Smooth muscle cell of the brain vasculature (primary cell): ENCODE measurements around the gene MTIF3.

ENCODE experiments used
- DNase-seq: peaks from one replicate; pipeline ENCODE4 v3.0.0-alpha.2; 2012; ENCODE audit warnings: low read depth, low spot score

MTIF3 gene, protein sequence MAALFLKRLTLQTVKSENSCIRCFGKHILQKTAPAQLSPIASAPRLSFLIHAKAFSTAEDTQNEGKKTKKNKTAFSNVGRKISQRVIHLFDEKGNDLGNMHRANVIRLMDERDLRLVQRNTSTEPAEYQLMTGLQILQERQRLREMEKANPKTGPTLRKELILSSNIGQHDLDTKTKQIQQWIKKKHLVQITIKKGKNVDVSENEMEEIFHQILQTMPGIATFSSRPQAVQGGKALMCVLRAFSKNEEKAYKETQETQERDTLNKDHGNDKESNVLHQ

DNA sequence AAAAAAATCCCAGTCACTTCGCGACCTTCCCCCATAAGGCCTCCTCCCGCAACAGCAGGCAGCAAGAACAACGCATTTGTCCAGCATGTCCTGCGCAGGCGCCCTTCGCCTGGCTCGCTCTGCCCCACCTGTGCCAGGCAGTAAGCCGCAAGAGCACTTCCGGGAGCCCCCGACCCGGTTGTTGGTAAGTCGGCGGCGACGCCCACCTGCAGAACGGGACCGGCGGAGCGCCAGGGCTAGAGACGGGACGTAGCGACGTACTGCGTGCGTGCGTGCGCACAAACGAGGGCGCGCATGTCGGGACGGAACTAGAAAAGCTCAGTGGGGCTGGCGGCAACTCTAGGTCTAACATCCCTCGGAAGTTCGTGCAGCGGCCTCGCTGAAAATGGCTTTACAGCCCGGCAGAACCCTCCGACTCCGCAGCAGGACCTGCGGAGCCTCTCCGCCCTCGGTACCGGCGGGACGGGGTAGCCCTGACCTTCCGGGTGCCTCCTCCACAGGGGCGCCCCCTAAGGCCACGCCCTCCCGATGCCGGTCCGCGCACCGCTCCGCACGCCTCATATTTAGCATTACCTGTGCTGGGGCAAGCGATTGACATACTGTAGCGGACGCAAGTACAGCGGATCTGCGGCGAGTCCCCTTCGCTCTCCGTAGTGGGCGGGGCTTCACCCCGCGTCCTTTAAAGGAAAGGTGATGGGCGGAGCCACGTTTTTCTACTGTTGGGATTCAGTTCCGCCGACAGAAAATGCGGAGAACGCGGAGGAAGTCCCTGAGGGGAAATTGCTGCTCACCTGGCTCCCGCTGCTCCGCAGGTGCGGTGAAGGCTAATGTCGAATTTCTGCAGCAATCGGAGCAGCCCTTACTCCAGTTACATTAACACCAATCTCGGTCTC is at the start of gene MTIF3:
Gene MTIF3, minus strand, starts transcription at position 629 of the 893 bp plus-strand sequence. CDS start 10,116 bp downstream, outside the sequence.
- peak; percentile 70 for DNase-seq

DNA sequence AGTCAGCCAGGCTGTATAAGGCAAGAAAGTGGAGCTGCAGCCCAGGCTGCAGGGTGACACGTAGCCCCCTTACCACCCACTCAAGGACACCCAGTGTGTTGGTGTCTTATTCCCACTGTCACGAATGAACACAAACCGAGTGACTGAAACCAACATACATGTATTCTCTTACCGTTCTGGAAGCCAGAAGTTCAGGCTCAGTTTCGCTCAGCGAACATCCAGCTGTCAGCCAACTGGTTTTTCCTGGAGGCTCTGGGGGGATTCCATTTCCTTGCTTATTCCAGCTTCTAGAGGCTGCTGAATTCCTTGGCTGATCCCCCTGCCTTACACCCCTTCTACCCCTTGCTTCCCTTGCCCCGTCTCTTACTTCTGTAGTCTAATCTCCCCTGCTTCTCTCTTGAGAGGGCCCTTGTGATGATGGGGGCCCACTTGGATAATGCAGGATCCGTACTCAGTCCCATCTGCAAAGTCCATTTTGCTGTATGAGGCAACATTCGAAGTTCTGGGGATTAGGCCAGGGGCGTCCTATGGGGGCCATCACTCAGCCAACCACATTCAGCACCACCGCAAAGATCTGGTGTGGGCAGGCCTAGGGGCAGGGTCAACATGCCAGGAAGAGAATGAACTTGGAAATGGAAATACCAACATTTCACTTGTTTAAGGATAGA is 47.3 kb upstream of the MTIF3 start:
- no peak for DNase-seq

DNA sequence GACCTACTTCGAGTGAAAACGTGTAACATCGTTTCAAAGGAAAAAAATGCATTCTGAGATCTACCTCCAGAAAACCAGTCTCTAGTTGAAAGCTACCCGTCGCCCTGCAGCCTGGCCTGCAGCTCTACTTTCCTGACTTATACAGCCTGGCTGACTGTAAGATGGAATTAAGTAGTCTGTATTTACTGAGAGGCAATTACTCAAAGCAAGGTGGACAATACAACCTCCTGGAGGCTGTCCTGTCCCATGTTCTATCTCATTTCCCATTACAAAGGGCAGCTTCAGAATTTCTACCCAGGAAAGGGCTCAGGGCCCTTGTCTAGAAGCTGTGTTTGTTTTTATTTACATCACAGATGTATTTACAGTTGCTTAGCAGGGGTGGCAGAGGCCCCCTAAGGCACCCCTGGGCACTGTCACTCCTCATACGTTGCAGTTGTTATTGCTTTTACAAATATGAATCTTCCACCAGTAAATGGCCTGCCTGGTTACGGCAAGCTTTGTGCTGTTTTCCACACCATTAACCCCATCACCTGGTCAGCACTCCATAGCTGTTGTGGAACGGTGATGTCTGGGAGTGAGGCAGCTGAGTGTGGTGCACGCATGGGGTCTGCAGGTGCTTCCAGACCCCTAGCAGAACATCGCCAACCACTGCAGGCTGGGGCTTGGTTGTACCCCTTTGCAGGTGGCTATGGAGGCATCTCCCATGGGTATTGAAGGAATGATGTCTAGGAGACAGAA is 46.3 kb upstream of the MTIF3 start:
- no peak for DNase-seq

DNA sequence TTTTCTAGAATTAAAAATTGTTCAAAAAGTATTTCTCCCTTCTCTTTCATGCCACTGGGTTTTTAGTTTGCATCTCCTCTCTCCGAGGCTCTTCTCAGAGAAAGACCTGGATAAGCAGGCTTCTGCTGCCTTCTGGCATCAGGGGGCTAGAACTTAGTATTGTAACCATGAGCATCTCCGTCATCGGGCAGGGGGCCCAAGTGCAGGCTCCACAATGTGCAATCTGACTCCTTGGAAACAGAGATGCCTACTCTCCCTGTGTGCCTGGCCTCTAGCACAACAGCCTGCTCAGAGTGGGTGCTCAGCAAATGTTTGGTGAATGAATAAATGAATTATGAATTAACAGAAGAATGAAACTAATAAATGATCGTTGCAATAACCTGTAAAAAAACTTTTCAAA is 45.6 kb upstream of the MTIF3 start:
- no peak for DNase-seq

DNA sequence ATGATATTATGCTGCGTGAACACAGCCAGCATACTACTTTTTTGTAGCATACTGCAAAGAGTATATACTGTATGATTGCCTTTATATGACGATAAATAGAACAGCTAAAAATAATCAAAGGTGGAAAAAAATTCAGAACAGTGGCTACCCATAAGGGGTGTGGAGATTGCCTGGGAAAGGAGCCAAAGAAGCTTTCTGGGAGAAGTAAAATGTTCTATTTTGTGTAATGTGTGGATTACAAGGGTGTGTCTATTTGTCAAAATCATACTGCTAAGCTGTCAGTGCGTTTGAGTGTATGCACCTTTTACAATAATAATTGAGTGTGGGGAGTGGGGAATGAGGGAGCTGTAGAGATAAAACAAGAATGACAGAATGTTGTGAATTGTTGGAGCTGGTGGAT is 45.2 kb upstream of the MTIF3 start:
- no peak for DNase-seq

DNA sequence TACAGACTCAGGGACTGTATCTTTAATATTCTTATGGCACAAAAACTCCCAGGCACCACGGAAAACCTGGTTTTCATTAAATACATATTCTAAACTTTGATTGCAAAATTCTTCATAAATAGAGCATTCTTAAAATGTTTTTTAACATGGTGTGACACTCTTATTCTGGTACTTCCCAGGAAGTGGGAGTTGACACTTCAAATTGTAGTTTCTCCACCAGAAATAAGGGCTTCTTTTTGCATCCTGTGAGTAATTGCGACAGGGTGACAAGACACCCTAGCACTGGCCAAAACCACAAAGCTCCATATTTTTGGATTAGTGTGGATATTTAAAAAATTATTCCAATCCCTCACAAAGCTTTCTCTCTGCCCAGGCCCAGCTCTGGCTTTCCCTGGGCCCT is 43.6 kb upstream of the MTIF3 start:
- no peak for DNase-seq

DNA sequence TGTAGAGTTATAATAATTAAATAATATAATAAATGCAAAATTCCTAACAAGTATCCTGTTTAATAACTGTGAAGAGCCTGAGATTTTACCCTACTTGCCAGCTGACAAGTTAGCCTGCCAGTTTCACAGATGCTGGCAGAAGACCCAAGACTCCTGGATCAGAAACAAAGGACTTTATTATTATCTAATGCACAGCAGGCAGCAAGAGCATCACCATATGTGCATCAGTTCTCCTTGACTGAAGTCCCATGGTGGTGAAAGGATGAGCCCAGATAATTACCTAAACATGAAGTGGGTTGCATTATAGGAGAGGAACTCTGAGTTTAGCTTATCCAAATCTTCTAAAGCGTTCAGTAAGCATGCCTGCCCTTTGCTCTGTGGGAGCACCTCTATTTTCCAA is 39.1 kb upstream of the MTIF3 start:
- no peak for DNase-seq

DNA sequence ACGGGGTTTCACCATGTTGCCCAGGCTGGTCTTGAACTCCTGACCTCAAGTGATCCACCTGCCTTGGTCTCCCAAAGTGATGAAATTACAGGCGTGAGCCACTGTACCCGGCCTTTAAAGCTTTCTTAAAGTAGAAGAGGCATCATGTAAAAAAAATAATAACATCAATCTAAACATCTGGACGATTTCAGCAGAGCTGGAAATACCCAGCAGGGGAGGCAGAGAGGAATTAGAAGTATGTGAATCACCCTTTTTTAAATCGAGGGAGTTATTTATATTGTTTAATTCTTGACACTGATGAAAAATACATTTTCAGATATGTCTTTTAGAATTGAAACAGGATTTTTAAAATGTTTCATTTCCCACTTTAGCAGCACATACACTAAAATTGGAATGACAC is 37.4 kb upstream of the MTIF3 start:
- DNase-seq: no peak

DNA sequence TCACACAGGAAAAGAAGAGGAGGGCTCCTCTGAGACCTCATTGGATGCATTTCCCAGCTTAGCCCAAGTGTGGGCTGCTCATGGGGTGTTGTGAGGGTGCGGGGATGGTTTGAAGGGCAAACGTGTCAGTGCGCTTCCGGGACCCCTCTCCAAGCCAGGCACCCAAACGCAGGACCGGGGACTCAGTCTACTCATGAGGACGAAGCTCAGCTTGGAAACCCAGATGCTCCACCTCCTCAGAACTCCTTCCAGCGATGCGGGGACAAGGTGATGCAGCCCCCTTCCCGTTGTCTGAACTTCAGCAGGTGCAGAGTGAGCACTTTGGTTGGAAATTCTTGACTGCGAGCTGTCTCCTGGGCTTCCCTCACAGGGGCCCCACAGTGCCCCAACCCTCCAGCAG is 33.1 kb upstream of the MTIF3 start:
- DNase-seq: no peak

DNA sequence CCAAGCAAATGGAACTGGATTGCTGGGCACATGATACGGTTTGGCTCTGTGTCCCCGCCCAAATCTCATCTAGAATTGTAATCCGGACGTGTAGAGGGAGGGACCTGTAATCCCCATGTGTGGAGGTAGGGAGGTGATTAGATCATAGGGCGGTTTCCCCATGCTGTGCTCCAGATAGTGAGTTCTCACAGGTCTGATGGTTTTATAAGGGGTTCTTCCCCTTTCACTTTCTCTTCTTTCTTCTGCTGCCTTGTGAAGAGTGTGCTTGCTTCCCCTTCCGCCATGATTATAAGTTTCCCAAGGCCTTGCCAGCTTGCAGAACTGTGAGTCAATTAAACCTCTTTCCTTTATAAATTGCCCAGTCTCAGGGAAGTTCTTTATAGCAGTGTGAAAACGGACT is 32.6 kb upstream of the MTIF3 start:
- DNase-seq: no peak

DNA sequence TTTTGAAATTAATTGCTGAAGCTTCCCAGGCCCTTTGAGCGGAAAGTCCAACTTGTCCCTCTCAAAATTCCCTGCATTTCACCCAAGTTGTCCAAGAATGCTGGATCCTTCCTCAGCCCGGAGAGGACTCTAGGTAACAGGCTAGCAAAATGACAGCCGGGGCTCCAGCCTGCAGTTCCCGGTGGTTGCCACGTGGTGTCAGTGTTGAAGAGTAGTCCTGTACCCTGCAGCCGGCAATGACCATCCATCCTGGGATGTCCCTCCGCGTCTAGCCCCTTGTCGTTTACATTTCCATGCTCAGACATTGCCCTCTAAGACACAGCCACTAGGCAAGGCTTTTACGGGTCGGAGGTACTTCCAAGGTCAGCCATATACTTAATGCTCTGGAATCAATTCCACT is 31.4 kb upstream of the MTIF3 start:
- no peak for DNase-seq

DNA sequence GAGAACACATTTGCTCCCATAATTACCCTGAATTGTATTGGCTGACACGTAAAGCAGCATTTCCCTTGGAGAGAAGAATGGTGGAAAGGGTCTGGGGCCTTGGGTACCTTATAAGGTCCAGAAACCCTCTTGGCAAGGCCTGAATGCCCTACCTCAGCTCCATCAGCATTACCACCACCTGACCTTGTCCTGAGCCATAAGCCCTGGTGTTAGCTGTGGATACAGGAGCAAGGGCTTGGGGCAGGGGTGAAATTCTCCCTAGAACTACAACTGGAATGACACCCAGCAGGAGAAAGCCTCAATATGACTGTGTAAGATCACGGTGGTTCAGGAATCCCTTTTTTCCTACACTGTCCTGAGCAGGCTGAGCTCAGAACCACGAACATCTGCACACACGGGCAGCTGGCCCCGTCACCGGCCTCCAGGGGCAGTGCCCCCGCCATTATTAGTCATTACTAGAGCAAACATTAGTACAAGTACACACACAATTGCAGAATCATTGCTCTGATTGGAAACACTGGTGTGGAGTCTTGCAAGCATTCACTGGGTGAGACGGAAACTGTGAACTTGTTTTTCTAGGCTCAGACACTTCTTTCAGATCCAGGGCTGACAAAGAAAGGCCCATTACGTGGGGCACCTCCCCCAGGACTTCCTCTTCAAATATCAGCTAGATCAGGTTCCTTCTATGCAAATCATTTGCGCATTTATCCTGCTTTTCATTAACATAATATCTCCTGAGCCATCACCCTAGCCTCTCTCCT is 26.8 kb upstream of the MTIF3 start:
- no peak for DNase-seq

DNA sequence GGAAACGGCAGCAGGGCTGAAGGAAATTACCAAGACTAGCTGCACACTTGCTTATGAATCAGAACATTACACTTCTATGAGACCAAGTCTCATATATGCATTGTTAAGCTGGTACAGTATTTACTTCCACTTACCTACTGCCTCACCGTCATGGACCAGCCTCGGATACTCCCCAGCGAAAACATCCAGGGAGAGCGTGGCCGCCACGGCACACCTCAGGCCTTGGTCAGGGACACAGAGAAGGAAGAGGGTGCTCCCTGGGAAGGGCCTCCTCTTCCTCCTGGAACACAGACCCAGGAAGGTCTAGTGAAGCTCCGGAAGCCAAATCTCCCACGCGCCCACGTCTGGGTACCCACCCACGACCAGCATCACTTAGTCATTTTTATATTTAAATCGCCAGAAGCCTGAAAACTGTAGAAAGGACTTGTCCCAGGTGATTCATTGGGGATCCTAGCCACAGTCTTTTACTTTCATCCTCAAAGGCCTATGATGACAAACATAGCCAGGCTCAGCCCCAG is 24.4 kb upstream of the MTIF3 start:
- no peak for DNase-seq

DNA sequence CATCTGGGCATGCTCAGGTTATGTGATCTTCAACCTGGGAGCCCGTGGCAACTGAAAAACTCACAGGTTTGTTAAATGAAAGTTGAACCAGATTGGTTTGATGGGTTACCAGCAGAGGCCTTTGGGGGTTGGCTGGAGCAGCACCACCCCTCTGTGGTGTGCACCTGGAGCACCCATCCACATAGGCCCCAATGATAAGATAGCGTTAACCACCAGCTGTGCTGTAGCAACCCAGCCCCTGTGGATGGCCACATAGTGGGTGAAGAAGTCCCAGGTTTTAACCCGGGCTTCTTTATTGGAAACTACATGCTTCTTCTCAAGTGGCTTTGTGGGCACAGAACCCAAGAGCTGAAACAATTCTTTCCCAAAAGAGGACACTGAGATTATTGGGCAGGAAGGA is 22.6 kb upstream of the MTIF3 start:
- no peak for DNase-seq

DNA sequence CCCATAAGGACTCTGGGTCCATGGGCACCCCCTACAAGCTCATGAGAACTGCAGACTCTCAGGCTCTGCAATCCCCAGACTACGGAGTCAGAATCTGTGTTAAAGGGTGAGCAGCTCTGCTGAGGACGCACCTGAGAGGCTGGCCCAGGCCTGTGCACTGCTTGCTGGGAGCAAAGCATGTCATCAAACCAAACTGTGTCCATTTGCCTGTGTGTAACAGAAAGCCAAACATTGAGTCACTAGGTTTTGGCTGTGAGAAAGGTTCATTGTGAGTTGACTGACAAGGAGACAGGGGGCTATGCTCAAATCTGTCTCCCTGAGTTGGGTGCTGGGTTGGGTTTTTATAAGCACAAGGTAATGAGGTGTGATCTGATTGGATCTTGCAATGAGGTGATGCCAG is 22.1 kb upstream of the MTIF3 start:
- DNase-seq: no peak

DNA sequence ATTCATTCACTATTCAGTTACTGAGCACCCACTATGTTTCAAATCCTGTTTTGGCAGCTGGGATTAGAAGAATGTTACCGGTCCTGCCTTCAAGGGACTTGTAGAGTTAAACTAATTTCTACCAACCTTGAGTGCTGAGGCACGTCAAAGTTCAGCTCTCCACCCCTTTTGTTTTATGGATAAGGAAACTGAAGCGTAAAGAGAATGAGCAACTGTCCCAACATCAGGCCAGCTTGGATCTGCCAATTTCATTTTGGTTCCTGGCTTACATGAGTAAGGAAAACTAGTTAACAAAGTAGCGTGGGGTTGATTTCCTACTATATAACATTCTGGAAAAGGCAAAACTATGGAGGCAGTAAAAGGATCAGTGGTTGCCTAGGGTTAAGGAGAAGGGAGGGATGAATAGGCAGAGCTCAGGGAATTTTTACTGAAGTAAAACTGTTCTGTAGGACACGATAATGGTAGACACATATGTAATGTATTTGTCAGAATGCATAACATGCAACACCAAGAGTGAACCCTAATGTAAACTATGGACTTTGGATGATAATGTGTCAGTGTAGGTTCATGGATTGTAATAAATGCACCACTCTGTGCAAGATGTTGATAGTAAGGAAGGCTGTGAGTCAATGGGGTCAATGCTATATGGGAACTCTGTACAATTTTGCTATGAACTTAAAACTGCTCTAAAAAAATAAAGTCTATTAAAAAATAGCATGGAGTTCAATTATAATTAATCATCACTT is 19.9 kb upstream of the MTIF3 start:
- no peak for DNase-seq

DNA sequence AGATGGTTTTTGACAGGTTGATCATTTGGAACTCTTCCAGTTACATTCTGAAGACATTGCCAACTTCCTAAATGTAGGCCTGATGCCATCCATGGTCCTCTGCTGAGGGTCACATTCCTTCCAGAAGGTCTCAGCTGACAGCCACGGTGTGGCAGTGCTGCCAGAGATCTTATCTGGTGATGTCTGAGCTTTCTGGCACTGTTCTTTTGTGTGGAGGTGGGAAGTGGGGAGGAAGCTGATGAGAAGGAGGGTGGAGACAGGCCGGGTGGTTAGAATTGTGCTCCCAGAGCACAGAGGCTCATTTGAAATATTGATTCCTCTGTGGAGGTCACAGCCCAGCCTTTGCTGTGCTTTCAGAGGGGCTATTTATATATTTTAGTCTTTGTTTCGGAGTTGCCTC is 16.1 kb upstream of the MTIF3 start:
- no peak for DNase-seq

DNA sequence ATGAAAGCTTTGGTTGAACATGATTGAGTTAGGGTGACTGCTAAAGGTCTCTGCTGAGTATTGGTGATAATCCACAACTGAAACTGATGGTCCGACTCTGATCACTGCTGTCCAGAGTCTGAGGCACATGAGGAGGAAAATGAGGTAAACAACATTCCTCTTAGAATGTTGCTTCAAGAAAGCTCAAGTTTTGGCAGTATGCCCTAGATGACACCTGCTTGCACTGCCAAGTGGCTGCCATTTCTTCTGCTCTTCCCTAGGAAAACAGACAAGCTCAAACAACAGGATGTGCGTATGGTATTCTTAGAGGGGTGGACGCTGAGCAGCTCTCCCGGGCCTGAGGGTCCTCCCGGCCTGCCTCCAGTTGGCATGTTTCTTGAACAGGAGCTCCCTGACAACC is 15.2 kb upstream of the MTIF3 start:
- DNase-seq: no peak

DNA sequence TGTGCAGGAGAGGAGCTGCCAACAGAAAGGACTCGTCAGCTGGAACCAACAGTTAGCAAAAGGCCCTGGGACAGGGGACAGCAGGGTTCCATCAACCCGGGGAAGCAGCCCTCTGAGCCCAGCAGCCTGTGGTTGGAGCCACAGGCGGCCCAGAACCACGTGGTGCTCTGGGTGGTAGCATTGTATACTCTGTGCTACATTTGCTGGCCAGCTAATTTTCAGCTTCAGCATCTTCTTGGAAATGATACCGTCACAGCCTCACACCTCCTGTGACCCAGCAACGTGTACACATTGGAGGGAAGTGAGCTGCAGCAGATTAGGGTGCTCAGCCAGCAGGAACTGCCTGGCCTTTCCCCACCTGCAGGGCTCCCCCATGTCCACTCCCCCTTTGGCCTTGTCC is 13.1 kb upstream of the MTIF3 start:
- no peak for DNase-seq

DNA sequence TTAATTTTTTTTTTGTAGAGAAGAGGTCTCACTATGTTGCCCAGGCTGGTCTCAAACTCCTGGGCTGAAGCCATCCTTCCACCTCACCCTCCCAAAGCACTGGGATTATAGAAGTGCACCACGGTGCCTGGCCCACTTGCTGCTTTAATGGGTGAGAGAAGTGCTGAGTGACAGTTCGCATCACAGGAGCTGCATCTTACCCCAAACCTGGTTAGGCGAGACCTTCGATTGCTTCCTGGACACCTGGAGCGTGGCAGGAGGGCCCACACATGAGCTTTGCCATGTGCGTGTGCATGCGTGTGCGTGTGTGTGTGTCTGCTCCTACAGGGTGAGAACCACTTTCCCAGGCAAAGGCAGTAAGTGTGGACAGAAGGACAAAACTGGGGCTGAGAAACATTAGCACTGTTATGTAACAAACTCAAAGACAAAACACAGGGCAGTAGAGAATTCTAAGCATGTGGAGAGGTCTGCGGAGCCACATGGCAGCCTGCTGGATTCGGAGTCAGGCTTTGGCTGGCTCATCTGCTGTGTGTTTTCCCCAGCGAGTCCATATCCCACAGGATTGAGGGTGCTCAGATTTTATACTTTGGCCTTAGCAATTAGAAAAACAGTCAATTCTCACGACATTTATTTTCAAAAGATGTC is 11.7 kb upstream of the MTIF3 start:
- no peak for DNase-seq
